HL-60 (cell line): ENCODE data around the gene MAK.

ENCODE experiments used
- GABPA ChIP-seq: IDR thresholded peaks from 2 replicates; pipeline ENCODE4 v1.6.1; 2012; ENCODE audit warnings: low read depth
- POLR2AphosphoS5 ChIP-seq: IDR thresholded peaks from 2 replicates; pipeline ENCODE4 v1.6.1; 2012; ENCODE audit warnings: low read depth
- TF ChIP-seq, protein P1 (sequence below): IDR thresholded peaks from one replicate; pipeline ENCODE4 v1.5.1; 2011; ENCODE audit warnings: low read length, control low read depth, inconsistent platforms; ENCODE audit not compliant: insufficient read depth
- TF ChIP-seq, protein P2 (sequence below): IDR thresholded peaks from 2 replicates; pipeline ENCODE4 v1.6.1; 2012; ENCODE audit warnings: low read depth; ENCODE audit not compliant: insufficient replicate concordance

DNA sequence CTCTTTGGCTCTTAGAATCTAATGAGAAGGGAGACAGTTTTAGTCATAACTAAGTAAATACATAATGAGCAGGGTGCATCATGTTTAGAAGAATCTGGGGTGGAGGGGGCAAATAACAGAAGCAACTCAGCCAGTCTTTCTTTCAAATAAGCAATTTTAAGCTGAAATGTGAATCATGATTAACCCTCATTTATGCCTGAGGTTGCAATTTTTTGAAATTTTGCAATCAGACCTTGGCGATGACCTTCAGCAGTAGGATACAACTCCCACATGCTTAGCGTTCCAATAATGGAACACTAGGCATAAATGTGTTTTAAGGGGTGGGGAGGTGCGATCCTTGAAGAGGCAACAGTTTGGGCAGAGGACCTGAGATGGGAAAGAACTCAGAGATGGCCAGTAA lies 60.1 kb downstream of the MAK start:
- TF ChIP-seq, protein P1, sequence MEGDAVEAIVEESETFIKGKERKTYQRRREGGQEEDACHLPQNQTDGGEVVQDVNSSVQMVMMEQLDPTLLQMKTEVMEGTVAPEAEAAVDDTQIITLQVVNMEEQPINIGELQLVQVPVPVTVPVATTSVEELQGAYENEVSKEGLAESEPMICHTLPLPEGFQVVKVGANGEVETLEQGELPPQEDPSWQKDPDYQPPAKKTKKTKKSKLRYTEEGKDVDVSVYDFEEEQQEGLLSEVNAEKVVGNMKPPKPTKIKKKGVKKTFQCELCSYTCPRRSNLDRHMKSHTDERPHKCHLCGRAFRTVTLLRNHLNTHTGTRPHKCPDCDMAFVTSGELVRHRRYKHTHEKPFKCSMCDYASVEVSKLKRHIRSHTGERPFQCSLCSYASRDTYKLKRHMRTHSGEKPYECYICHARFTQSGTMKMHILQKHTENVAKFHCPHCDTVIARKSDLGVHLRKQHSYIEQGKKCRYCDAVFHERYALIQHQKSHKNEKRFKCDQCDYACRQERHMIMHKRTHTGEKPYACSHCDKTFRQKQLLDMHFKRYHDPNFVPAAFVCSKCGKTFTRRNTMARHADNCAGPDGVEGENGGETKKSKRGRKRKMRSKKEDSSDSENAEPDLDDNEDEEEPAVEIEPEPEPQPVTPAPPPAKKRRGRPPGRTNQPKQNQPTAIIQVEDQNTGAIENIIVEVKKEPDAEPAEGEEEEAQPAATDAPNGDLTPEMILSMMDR = no peak
- TF ChIP-seq POLR2AphosphoS5 = no peak
- TF ChIP-seq, protein P2, sequence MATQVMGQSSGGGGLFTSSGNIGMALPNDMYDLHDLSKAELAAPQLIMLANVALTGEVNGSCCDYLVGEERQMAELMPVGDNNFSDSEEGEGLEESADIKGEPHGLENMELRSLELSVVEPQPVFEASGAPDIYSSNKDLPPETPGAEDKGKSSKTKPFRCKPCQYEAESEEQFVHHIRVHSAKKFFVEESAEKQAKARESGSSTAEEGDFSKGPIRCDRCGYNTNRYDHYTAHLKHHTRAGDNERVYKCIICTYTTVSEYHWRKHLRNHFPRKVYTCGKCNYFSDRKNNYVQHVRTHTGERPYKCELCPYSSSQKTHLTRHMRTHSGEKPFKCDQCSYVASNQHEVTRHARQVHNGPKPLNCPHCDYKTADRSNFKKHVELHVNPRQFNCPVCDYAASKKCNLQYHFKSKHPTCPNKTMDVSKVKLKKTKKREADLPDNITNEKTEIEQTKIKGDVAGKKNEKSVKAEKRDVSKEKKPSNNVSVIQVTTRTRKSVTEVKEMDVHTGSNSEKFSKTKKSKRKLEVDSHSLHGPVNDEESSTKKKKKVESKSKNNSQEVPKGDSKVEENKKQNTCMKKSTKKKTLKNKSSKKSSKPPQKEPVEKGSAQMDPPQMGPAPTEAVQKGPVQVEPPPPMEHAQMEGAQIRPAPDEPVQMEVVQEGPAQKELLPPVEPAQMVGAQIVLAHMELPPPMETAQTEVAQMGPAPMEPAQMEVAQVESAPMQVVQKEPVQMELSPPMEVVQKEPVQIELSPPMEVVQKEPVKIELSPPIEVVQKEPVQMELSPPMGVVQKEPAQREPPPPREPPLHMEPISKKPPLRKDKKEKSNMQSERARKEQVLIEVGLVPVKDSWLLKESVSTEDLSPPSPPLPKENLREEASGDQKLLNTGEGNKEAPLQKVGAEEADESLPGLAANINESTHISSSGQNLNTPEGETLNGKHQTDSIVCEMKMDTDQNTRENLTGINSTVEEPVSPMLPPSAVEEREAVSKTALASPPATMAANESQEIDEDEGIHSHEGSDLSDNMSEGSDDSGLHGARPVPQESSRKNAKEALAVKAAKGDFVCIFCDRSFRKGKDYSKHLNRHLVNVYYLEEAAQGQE = no peak
- no peak for TF ChIP-seq GABPA
